Liver (tissue), 9 donors: Measurements from ENCODE around the gene KRT27. TPM values are rescaled to one million over a fixed set of nuclear protein-coding genes. Genes with fewer than 3 reads are reported as not detected.

Experiments used
- DNase-seq: peaks from one replicate; pipeline ENCODE4 v3.0.0-alpha.2; 2017; ENCODE audit warnings: low spot score
- H3K27ac ChIP-seq, 2 donors: one replicate each; pipeline ENCODE4 v1.7.0; 2013; ENCODE audit warnings: inconsistent platforms in 2 of 2, low read length in 2 of 2, control low read depth in 1 of 2, low read depth in 1 of 2, mild to moderate bottlenecking in 1 of 2
- H3K27me3 ChIP-seq, 4 donors: one replicate each; pipeline versions ENCODE4 v1.6.1 to v1.7.0; 2013; ENCODE audit warnings: low read length in 3 of 4, inconsistent platforms in 1 of 4, mild to moderate bottlenecking in 1 of 4, moderate library complexity in 1 of 4; ENCODE audit not compliant: control insufficient read depth in 4 of 4, insufficient read depth in 4 of 4
- H3K36me3 ChIP-seq, 4 donors: one replicate each; pipeline versions ENCODE4 v1.6.1 to v1.7.0; 2013; ENCODE audit warnings: low read length in 3 of 4, mild to moderate bottlenecking in 3 of 4, low read depth in 1 of 4, moderate library complexity in 1 of 4; ENCODE audit not compliant: control insufficient read depth in 4 of 4, insufficient read depth in 3 of 4
- H3K4me1 ChIP-seq, 4 donors: one replicate each; pipeline versions ENCODE4 v1.6.1 to v1.7.0; 2013; ENCODE audit warnings: low read length in 3 of 4, mild to moderate bottlenecking in 3 of 4, moderate library complexity in 1 of 4; ENCODE audit not compliant: control insufficient read depth in 4 of 4, insufficient read depth in 4 of 4
- H3K4me3 ChIP-seq, 3 donors: one replicate each; pipeline versions ENCODE4 v1.6.1 to v1.7.0; 2013; ENCODE audit warnings: low read length in 3 of 3, control low read depth in 1 of 3, low read depth in 1 of 3, mild to moderate bottlenecking in 1 of 3
- H3K9ac ChIP-seq, 2 donors: one replicate each; pipeline ENCODE4 v1.7.0; 2013; ENCODE audit warnings: low read length in 2 of 2, mild to moderate bottlenecking in 2 of 2, moderate library complexity in 2 of 2, control low read depth in 1 of 2, low read depth in 1 of 2
- H3K9me3 ChIP-seq, 4 donors: one replicate each; pipeline versions ENCODE4 v1.6.1 to v1.7.0; 2013; ENCODE audit warnings: low read length in 3 of 4; ENCODE audit not compliant: control insufficient read depth in 4 of 4
- ATF3 ChIP-seq: IDR thresholded peaks from 2 replicates; pipeline ENCODE4 v1.6.1; 2016; ENCODE audit warnings: antibody characterized with exemption
- CTCF ChIP-seq: fragments of 150-350 bp; IDR thresholded peaks from 2 replicates; pipeline ENCODE4 v1.5.1; 2017; ENCODE audit warnings: improper control_type of control experiment, low read depth, low read length; ENCODE audit not compliant: missing input control
- FOXA1 ChIP-seq: IDR thresholded peaks from 2 replicates; pipeline ENCODE4 v1.6.1; 2016; ENCODE audit warnings: antibody characterized with exemption
- FOXA2 ChIP-seq: IDR thresholded peaks from 2 replicates; pipeline ENCODE4 v1.6.1; 2016; ENCODE audit warnings: antibody characterized with exemption
- HNF4A ChIP-seq, 2 donors: conservative IDR thresholded peaks; 2 replicates each; pipeline ENCODE4 v1.6.1; 2016; ENCODE audit warnings: antibody characterized with exemption in 2 of 2, mild to moderate bottlenecking in 2 of 2
- HNF4G ChIP-seq: IDR thresholded peaks from 2 replicates; pipeline ENCODE4 v1.6.1; 2016; ENCODE audit warnings: antibody characterized with exemption
- JUND ChIP-seq, 2 donors: IDR thresholded peaks; 2 replicates each; pipeline ENCODE4 v1.6.1; 2016; ENCODE audit warnings: antibody characterized with exemption in 2 of 2
- MAX ChIP-seq: IDR thresholded peaks from 2 replicates; pipeline ENCODE4 v1.6.1; 2016; ENCODE audit warnings: antibody characterized with exemption
- NR2F2 ChIP-seq: IDR thresholded peaks from 2 replicates; pipeline ENCODE4 v1.6.1; 2016; ENCODE audit warnings: antibody characterized with exemption
- RAD21 ChIP-seq, 2 donors: IDR thresholded peaks; 2 replicates each; pipeline ENCODE4 v1.6.1; 2016; ENCODE audit warnings: antibody characterized with exemption in 2 of 2, mild to moderate bottlenecking in 2 of 2
- REST ChIP-seq: IDR thresholded peaks from 2 replicates; pipeline ENCODE4 v1.6.1; 2016; ENCODE audit warnings: antibody characterized with exemption, mild to moderate bottlenecking
- RXRA ChIP-seq, 2 donors: IDR thresholded peaks; 2 replicates each; pipeline ENCODE4 v1.6.1; 2017 to 2018; ENCODE audit warnings: antibody characterized with exemption in 2 of 2, mild to moderate bottlenecking in 1 of 2
- SP1 ChIP-seq: IDR thresholded peaks from 2 replicates; pipeline ENCODE4 v1.6.1; 2018; ENCODE audit warnings: antibody characterized with exemption, mild to moderate bottlenecking
- TAF1 ChIP-seq: conservative IDR thresholded peaks from 2 replicates; pipeline ENCODE4 v1.6.1; 2016; ENCODE audit warnings: antibody characterized with exemption, mild to moderate bottlenecking
- YY1 ChIP-seq: IDR thresholded peaks from 2 replicates; pipeline ENCODE4 v1.6.1; 2016; ENCODE audit warnings: antibody characterized with exemption, mild to moderate bottlenecking
- WGBS: extraction: QIAGEN DNeasy Blood & Tissue Kit; methylation state at CpG from one replicate; pipeline ENCODE4 v1.1.7; 2013; 5-methylcytosine and 5-hydroxymethylcytosine counted together
- polyA plus RNA-seq, 2 donors: library from polyadenylated mRNA; stranded (reverse) in 1 of 2; unstranded in 1 of 2; fragments of 200-250 nt in 1 of 2; fragments of >200 nt in 1 of 2; fragmentation: Nextera tagmentation in 1 of 2; extraction: Ambion mirVana in 1 of 2; gene quantifications; one replicate each; pipeline versions ENCODE4 v1.2.1 to v1.2.3, GENCODE V29; 2013 to 2015
- total RNA-seq, 2 donors: library from RNA; depleted of rRNA; stranded (reverse); fragments of >200 nt; gene quantifications; one replicate each; pipeline ENCODE4 v1.2.3, GENCODE V29; 2014
- donor health status: healthy.
- donor health status: healthy.
- donor health status: healthy.
- donor health status: healthy.
- donor health status: healthy.

KRT27 gene
- total and polyA plus RNA-seq, 4 donors: not detected

GRCh38 chr17:40803617-40804082, 21.3 kb upstream of the KRT27 start:
- H3K4me3 ChIP-seq: no peak overlapping the region
- WGBS: 12% methylated on average over 13 of the region's 13 CpGs
- H3K4me1 ChIP-seq: peaks cover 0 to 6% (median 2%) of the 10 kb centered on the region in 4 donors
- no peaks in the 10 kb centered on the region for H3K9me3 ChIP-seq
- TF ChIP-seq RXRA (IDR thresholded peaks at IDR 0.05) (peak in 1 of 2 donors; percentile 25), RAD21 (IDR thresholded peaks at IDR 0.05) (peak; percentile 94 to 97), YY1 (peak; percentile 21), SP1 (peak; percentile 19), ATF3 (no peak), MAX (peak; percentile 14), HNF4A (conservative IDR thresholded peaks at IDR 0.05) (peak in 1 of 2 donors; percentile 8), FOXA2 (no peak), CTCF (peak; percentile 90), NR2F2 (no peak)
- no peaks in the 10 kb centered on the region for H3K36me3 ChIP-seq
- peaks cover 0 to 16% (median 1%) of the 10 kb centered on the region in 4 donors for H3K27me3 ChIP-seq
- H3K27ac ChIP-seq: no peak overlapping the region
- no peak overlapping the region for H3K9ac ChIP-seq
- peak; percentile 80 for DNase-seq

GRCh38 chr17:40801157-40801556, 18.8 kb upstream of the KRT27 start:
- TF ChIP-seq ATF3 (no peak), CTCF (no peak), HNF4G (no peak)
- no peaks in the 10 kb centered on the region for H3K9me3 ChIP-seq
- WGBS: 62% methylated on average over 2 of the region's 2 CpGs
- H3K9ac ChIP-seq: no peak overlapping the region
- H3K27me3 ChIP-seq: peaks cover 0 to 10% (median 1%) of the 10 kb centered on the region in 4 donors
- H3K36me3 ChIP-seq: no peaks in the 10 kb centered on the region
- no peak for DNase-seq
- H3K4me3 ChIP-seq: no peak overlapping the region
- peaks cover 0 to 6% (median 2%) of the 10 kb centered on the region in 4 donors for H3K4me1 ChIP-seq
- H3K27ac ChIP-seq: no peak overlapping the region

GRCh38 chr17:40800381-40800780, 18.0 kb upstream of the KRT27 start:
- no peaks in the 10 kb centered on the region for H3K36me3 ChIP-seq
- peaks cover 0 to 10% (median 1%) of the 10 kb centered on the region in 4 donors for H3K27me3 ChIP-seq
- peaks cover 0 to 6% (median 2%) of the 10 kb centered on the region in 4 donors for H3K4me1 ChIP-seq
- no peak overlapping the region for H3K4me3 ChIP-seq
- no peak overlapping the region for H3K9ac ChIP-seq
- H3K27ac ChIP-seq: no peak overlapping the region
- H3K9me3 ChIP-seq: no peaks in the 10 kb centered on the region
- no peak for DNase-seq
- 63% methylated on average over 1 of the region's 1 CpG for WGBS
- TF ChIP-seq REST: no peak
- no peak for TF ChIP-seq RAD21 (IDR thresholded peaks at IDR 0.05)
- no peak for TF ChIP-seq TAF1
- no peak for TF ChIP-seq JUND (IDR thresholded peaks at IDR 0.05)
- TF ChIP-seq MAX: no peak
- no peak for TF ChIP-seq FOXA2
- no peak for TF ChIP-seq FOXA1
- no peak for TF ChIP-seq HNF4G
- no peak for TF ChIP-seq HNF4A (conservative IDR thresholded peaks at IDR 0.05)
- TF ChIP-seq RXRA (IDR thresholded peaks at IDR 0.05): no peak
- no peak for TF ChIP-seq ATF3
- TF ChIP-seq NR2F2: no peak
